H1 (cell line): ENCODE measurements around the gene TLE2. TPM values are rescaled to one million over a fixed set of nuclear protein-coding genes. Genes with fewer than 3 reads are reported as not detected.

Experiments used
- CTCF ChIA-PET: fragments of 300-600 bp; sonication (Branson Sonifier 250); formaldehyde crosslinking; loops from one replicate; lab custom pipeline; 2021; ENCODE audit not compliant: partially characterized antibody; lab: Charles Lee
- POLR2A ChIA-PET: fragments of 300-600 bp; sonication (Branson Sonifier 250); formaldehyde crosslinking; loops from one replicate; lab custom pipeline; 2021; ENCODE audit warnings: inconsistent platforms; ENCODE audit not compliant: partially characterized antibody; lab: Charles Lee
- DNase-seq, 2 experiments: peaks; one replicate each; pipeline versions ENCODE4 v3.0.0 to v3.0.0-alpha.2; 2010 to 2022; ENCODE audit warnings: low spot score in 2 of 2, low read depth in 1 of 2, mixed read lengths in 1 of 2
- FAIRE-seq: peaks from 2 replicates; lab custom pipeline; 2011; peaks lifted over from hg19 to GRCh38; lab: Jason Lieb, UNC
- H2AFZ ChIP-seq: 2 replicates; pipeline ENCODE4 v1.8.1; 2012; ENCODE audit warnings: low read length, inconsistent platforms
- H2AK5ac ChIP-seq: 2 replicates; pipeline ENCODE4 v1.6.1; 2013; ENCODE audit warnings: low read depth, low read length
- H2BK120ac ChIP-seq: replicated peaks from 2 replicates; pipeline ENCODE3; 2013; ENCODE audit warnings: low read depth, low read length, inconsistent platforms
- H2BK12ac ChIP-seq: 2 replicates; pipeline ENCODE4 v1.6.1; 2013; ENCODE audit warnings: low read depth, low read length
- H2BK15ac ChIP-seq: 2 replicates; pipeline ENCODE4 v1.6.1; 2013; ENCODE audit warnings: low read length
- H2BK20ac ChIP-seq: 2 replicates; pipeline ENCODE4 v1.6.1; 2013; ENCODE audit warnings: low read length
- H2BK5ac ChIP-seq: 2 replicates; pipeline ENCODE4 v1.6.1; 2013; ENCODE audit warnings: low read depth, low read length
- H3K14ac ChIP-seq: 2 replicates; pipeline ENCODE4 v1.6.1; 2013; ENCODE audit warnings: inconsistent platforms; ENCODE audit not compliant: insufficient read length
- H3K18ac ChIP-seq: 2 replicates; pipeline ENCODE4 v1.6.1; 2013; ENCODE audit warnings: low read length; ENCODE audit errors: extremely low read depth
- H3K23ac ChIP-seq: 2 replicates; pipeline ENCODE4 v1.6.1; 2013; ENCODE audit warnings: inconsistent platforms; ENCODE audit not compliant: insufficient read length
- H3K23me2 ChIP-seq: 2 replicates; pipeline ENCODE4 v1.6.1; 2013; ENCODE audit warnings: low read depth, low read length
- H3K27ac ChIP-seq: 2 replicates; pipeline ENCODE4 v1.6.1; 2011; ENCODE audit warnings: low read depth, low read length, inconsistent platforms
- H3K27me3 ChIP-seq, 4 experiments: replicated peaks in 1 of 4; 1 replicate in 1 of 4; 2 replicates in 3 of 4; pipeline versions ENCODE4 v1.6.1 to v1.8.1; 2011 to 2013; ENCODE audit warnings: low read length in 3 of 4, mild to moderate bottlenecking in 3 of 4, inconsistent platforms in 2 of 4, mixed read lengths in 2 of 4, moderate library complexity in 1 of 4; ENCODE audit not compliant: control insufficient read depth in 3 of 4, insufficient read depth in 3 of 4; ENCODE audit errors: extremely low read depth in 1 of 4
- H3K36me3 ChIP-seq, 4 experiments: 2 replicates each; pipeline versions ENCODE4 v1.6.1 to v1.8.1; 2011 to 2013; ENCODE audit warnings: mild to moderate bottlenecking in 4 of 4, low read length in 3 of 4, moderate library complexity in 2 of 4, control low read depth in 1 of 4, inconsistent platforms in 1 of 4; ENCODE audit not compliant: insufficient read depth in 4 of 4, control insufficient read depth in 2 of 4
- H3K4ac ChIP-seq: replicated peaks from 2 replicates; pipeline ENCODE3; 2013; ENCODE audit warnings: low read length, low read depth, mixed read lengths, inconsistent platforms; ENCODE audit not compliant: insufficient read length
- H3K4me1 ChIP-seq, 4 experiments: replicated peaks in 1 of 4; 1 replicate in 1 of 4; 2 replicates in 3 of 4; pipeline versions ENCODE4 v1.6.1 to v1.8.1; 2011 to 2013; ENCODE audit warnings: low read length in 3 of 4, inconsistent platforms in 2 of 4, mixed read lengths in 1 of 4; ENCODE audit not compliant: insufficient read depth in 4 of 4, control insufficient read depth in 3 of 4
- H3K4me2 ChIP-seq, 2 experiments: 2 replicates each; pipeline versions ENCODE4 v1.6.1 to v1.8.1; 2011 to 2013; ENCODE audit warnings: low read depth in 2 of 2, low read length in 2 of 2, control low read depth in 1 of 2, inconsistent platforms in 1 of 2, mild to moderate bottlenecking in 1 of 2; ENCODE audit not compliant: insufficient read depth in 1 of 2
- H3K4me3 ChIP-seq, 4 experiments: fragments of 200-600, 300-600 bp in 1 of 4; sonication (generic), shearing (Covaris generic), sonication (Bioruptor Twin) in 1 of 4; 2 replicates each; pipeline versions ENCODE4 v1.5.1 to v1.8.1; 2011 to 2016; ENCODE audit warnings: low read length in 4 of 4, low read depth in 3 of 4, control low read depth in 2 of 4, inconsistent platforms in 2 of 4, mild to moderate bottlenecking in 2 of 4, mixed read lengths in 1 of 4, moderate library complexity in 1 of 4; ENCODE audit not compliant: insufficient read depth in 2 of 4; ENCODE audit errors: extremely low read depth in 1 of 4
- H3K56ac ChIP-seq: replicated peaks from 2 replicates; pipeline ENCODE3; 2013; ENCODE audit warnings: low read depth, mild to moderate bottlenecking, mixed read lengths, low read length, inconsistent platforms; ENCODE audit not compliant: insufficient read length
- H3K79me1 ChIP-seq: 2 replicates; pipeline ENCODE4 v1.6.1; 2013; ENCODE audit warnings: low read depth, low read length, control low read depth
- H3K79me2 ChIP-seq, 2 experiments: 2 replicates each; pipeline versions ENCODE4 v1.6.1 to v1.8.1; 2012 to 2013; ENCODE audit warnings: low read length in 2 of 2, mild to moderate bottlenecking in 2 of 2, inconsistent platforms in 1 of 2; ENCODE audit not compliant: insufficient read depth in 2 of 2, control insufficient read depth in 1 of 2
- H3K9ac ChIP-seq, 4 experiments: replicated peaks in 1 of 4; 1 replicate in 1 of 4; 2 replicates in 3 of 4; pipeline versions ENCODE4 v1.6.1 to v1.8.1; 2011 to 2013; ENCODE audit warnings: low read depth in 3 of 4, low read length in 3 of 4, control low read depth in 2 of 4, mild to moderate bottlenecking in 2 of 4, moderate library complexity in 2 of 4, inconsistent platforms in 1 of 4; ENCODE audit errors: extremely low read depth in 1 of 4
- H3K9me3 ChIP-seq, 2 experiments: 2 replicates each; pipeline versions ENCODE4 v1.6.1 to v1.8.1; 2012 to 2013; ENCODE audit warnings: mild to moderate bottlenecking in 2 of 2, moderate library complexity in 2 of 2, control low read depth in 1 of 2, inconsistent platforms in 1 of 2, low read depth in 1 of 2, low read length in 1 of 2, mixed read lengths in 1 of 2; ENCODE audit not compliant: insufficient read depth in 2 of 2
- H4K20me1 ChIP-seq, 2 experiments: replicated peaks in 1 of 2; 2 replicates each; pipeline versions ENCODE3 to v1.8.1; 2011 to 2013; ENCODE audit warnings: inconsistent platforms in 2 of 2, low read length in 2 of 2, mild to moderate bottlenecking in 1 of 2; ENCODE audit not compliant: insufficient read depth in 2 of 2, control insufficient read depth in 1 of 2
- H4K5ac ChIP-seq: 2 replicates; pipeline ENCODE4 v1.6.1; 2013; ENCODE audit warnings: low read length, low read depth, mixed read lengths, inconsistent platforms; ENCODE audit not compliant: insufficient read length
- H4K8ac ChIP-seq: 2 replicates; pipeline ENCODE4 v1.8.0; 2013; ENCODE audit warnings: mild to moderate bottlenecking, moderate library complexity, low read length, inconsistent platforms; ENCODE audit not compliant: insufficient read depth; ENCODE audit errors: extremely low read depth
- H4K91ac ChIP-seq: replicated peaks from 2 replicates; pipeline ENCODE3; 2013; ENCODE audit warnings: low read length, mixed read lengths, inconsistent platforms; ENCODE audit not compliant: insufficient read length
- BRCA1 ChIP-seq: IDR thresholded peaks from 2 replicates; pipeline ENCODE4 v1.6.1; 2012; ENCODE audit warnings: low read depth, low read length, improper control_type of control experiment
- EP300 ChIP-seq, 2 experiments: IDR thresholded peaks; 1 replicate in 1 of 2; 2 replicates in 1 of 2; pipeline ENCODE4 v1.6.1; 2011 to 2012; ENCODE audit warnings: low read depth in 2 of 2, low read length in 2 of 2, mild to moderate bottlenecking in 2 of 2, borderline replicate concordance in 1 of 2, inconsistent platforms in 1 of 2, moderate library complexity in 1 of 2
- FOSL1 ChIP-seq: IDR thresholded peaks from 2 replicates; pipeline ENCODE4 v1.6.1; 2011; ENCODE audit warnings: mild to moderate bottlenecking, low read depth, low read length, moderate library complexity; ENCODE audit not compliant: insufficient read depth
- HDAC2 ChIP-seq, 2 experiments: fragments of 300-600 bp in 1 of 2; sonication (generic) in 1 of 2; IDR thresholded peaks; 2 replicates each; pipeline ENCODE4 v1.6.1; 2011 to 2012; ENCODE audit warnings: low read depth in 2 of 2, low read length in 2 of 2, mild to moderate bottlenecking in 2 of 2, moderate library complexity in 2 of 2, borderline replicate concordance in 1 of 2, inconsistent platforms in 1 of 2
- JUND ChIP-seq: IDR thresholded peaks from 2 replicates; pipeline ENCODE4 v1.6.1; 2011; ENCODE audit warnings: mild to moderate bottlenecking, improper control_type of control experiment, low read length
- POLR2A ChIP-seq, 2 experiments: IDR thresholded peaks; 1 replicate in 1 of 2; 2 replicates in 1 of 2; pipeline ENCODE4 v1.6.1; 2011; ENCODE audit warnings: low read depth in 2 of 2, low read length in 2 of 2, mild to moderate bottlenecking in 2 of 2; ENCODE audit errors: control extremely low read depth in 1 of 2
- POU5F1 ChIP-seq: IDR thresholded peaks from 2 replicates; pipeline ENCODE4 v1.6.1; 2011; ENCODE audit warnings: low read depth, mild to moderate bottlenecking, low read length, moderate library complexity
- RNF2 ChIP-seq: fragments of 200-900, 300-1000 bp; sonication (generic); IDR thresholded peaks from 2 replicates; pipeline ENCODE4 v1.7.1; 2016; ENCODE audit warnings: borderline replicate concordance, low read depth, mild to moderate bottlenecking, antibody characterized with exemption, low read length; ENCODE audit not compliant: poor library complexity, severe bottlenecking; ENCODE audit errors: missing control alignments
- SIX5 ChIP-seq: IDR thresholded peaks from 2 replicates; pipeline ENCODE4 v1.6.1; 2011; ENCODE audit warnings: mild to moderate bottlenecking, low read depth, low read length
- TAF1 ChIP-seq: IDR thresholded peaks from 2 replicates; pipeline ENCODE4 v1.6.1; 2011; ENCODE audit warnings: mild to moderate bottlenecking, low read depth, low read length
- TAF7 ChIP-seq: optimal IDR thresholded peaks from 2 replicates; pipeline ENCODE3; 2011; ENCODE audit warnings: low read depth, mild to moderate bottlenecking, inconsistent platforms, low read length, moderate library complexity, borderline replicate concordance
- WGBS, 2 experiments: shearing (Covaris generic) in 1 of 2; methylation state at CpG; one replicate each; pipeline versions ENCODE4 v1.1.6 to v1.1.7; 2013 to 2015; ENCODE audit warnings: low lambda C conversion rate in 2 of 2, mixed read lengths in 2 of 2, inconsistent platforms in 1 of 2, low coverage in 1 of 2, missing lambda C conversion rate in 1 of 2; ENCODE audit not compliant: insufficient replicate concordance in 2 of 2, insufficient coverage in 1 of 2, insufficient read length in 1 of 2; ENCODE audit errors: extremely low coverage in 1 of 2, missing lambda C conversion rate in 1 of 2; 5-methylcytosine and 5-hydroxymethylcytosine counted together
- polyA plus RNA-seq, 7 experiments: library from polyadenylated mRNA; depleted of rRNA in 3 of 7; stranded (reverse) in 5 of 7; unstranded in 2 of 7; fragments of >200 nt in 5 of 7; fragments of 200-250 nt in 2 of 7; gene quantifications; 1 replicate in 5 of 7; 2 replicates in 1 of 7; 4 replicates in 1 of 7; pipeline versions ENCODE4 v1.2.1 to v1.2.3, GENCODE V29; 2011 to 2013; ENCODE audit warnings: missing spikeins in 2 of 7, mixed read lengths in 2 of 7
- total RNA-seq: library from RNA; stranded (reverse); fragmentation: NEBNext Ultra II Directional; extraction: Animal tissue kit (Norgen Biotek cat#: 25700); gene quantifications from 2 replicates; pipeline ENCODE4 v1.2.1, GENCODE V29; 2021

The TLE2 gene
- total and polyA plus RNA-seq, 2 of the 8 experiments (the other 6 are each of a cell fraction or from before 2014, with no cell fraction given) = 8.0 to 11.5 TPM

DNA sequence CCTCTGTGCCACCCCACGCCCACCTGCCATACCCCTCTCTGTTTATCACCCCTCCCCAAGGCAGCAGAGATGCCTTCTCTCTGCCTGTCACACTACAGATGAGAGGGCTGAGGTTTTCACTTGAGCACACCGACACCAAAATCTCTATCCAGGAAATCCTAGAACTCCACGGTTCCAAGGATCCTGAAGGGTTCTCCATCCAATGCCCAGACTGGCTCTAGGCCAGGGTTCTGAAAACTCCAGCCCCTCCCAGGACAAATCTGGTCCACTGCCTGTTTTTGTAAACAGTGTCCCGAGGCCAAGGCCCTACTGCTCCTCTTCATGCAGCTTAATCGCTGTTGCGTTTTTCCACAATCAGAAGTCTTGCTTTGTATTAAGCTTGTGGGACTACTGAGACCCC lies 20.1 kb downstream of the TLE2 start:
- Histone ChIP-seq H4K8ac (no peak overlapping the region), H3K56ac (no peak overlapping the region), H4K91ac (no peak overlapping the region), H3K79me2 (no peaks in the 10 kb centered on the region), H4K5ac (no peak overlapping the region), H3K4me2 (no peak overlapping the region), H3K23me2 (no peaks in the 10 kb centered on the region), H3K27ac (no peak overlapping the region), H3K4me3 (no peak overlapping the region), H3K14ac (no peak overlapping the region), H4K20me1 (no peaks in the 10 kb centered on the region), H3K4me1 (peaks cover 0 to 17% (median 2%) of the 10 kb centered on the region in 4 experiments; a peak in 4 of 7 replicates), H2BK15ac (no peak overlapping the region), H2BK12ac (no peak overlapping the region), H3K9ac (no peak overlapping the region), H2BK20ac (no peak overlapping the region), H3K23ac (no peak overlapping the region), H3K4ac (no peak overlapping the region), H3K18ac (no peak overlapping the region), H2BK5ac (no peak overlapping the region), H3K36me3 (no peaks in the 10 kb centered on the region), H3K27me3 (no peaks in the 10 kb centered on the region), H3K9me3 (no peaks in the 10 kb centered on the region), H2AK5ac (no peak overlapping the region), H2AFZ (no peak overlapping the region), H3K79me1 (no peaks in the 10 kb centered on the region), H2BK120ac (no peak overlapping the region)
- no peak for TF ChIP-seq EP300 (IDR thresholded peaks at IDR 0.05; ENCODE audit: borderline replicate concordance in 1 of 2, low read depth in 2 of 2, low read length in 2 of 2)
- no peak for TF ChIP-seq HDAC2 (IDR thresholded peaks at IDR 0.05; ENCODE audit: borderline replicate concordance in 1 of 2, low read depth in 2 of 2, low read length in 2 of 2)
- TF ChIP-seq TAF1 = no peak
- no peak for TF ChIP-seq FOSL1
- no peak for TF ChIP-seq TAF7
- no peak for TF ChIP-seq SIX5
- TF ChIP-seq POU5F1 = no peak
- no peak for TF ChIP-seq JUND
- no peak for TF ChIP-seq BRCA1
- TF ChIP-seq POLR2A (IDR thresholded peaks at IDR 0.05; ENCODE audit: control extremely low read depth in 1 of 2, low read depth in 2 of 2, low read length in 2 of 2) = no peak
- no peak for TF ChIP-seq RNF2
- ChIA-PET POLR2A (no interaction called here), CTCF (interaction anchor here (1.0 kb wide), 1 partner anchor 47 kb away, joined by 3 read pairs; no protein-coding TSS in a partner anchor)
- 94% methylated on average over 6 of the region's 6 CpGs; no CpG with 5 or more reads in 1 of the 2 experiments for WGBS, 2 experiments
- DNase-seq = no peak
- FAIRE-seq = no peak
